Vagina (tissue), 2 donors: ENCODE results near the gene GATD1.

Experiments used
- CTCF ChIP-seq, 3 experiments: fragments of 450-650 bp in 2 of 3; fragments of 200-600 bp in 1 of 3; sonication (generic) in 1 of 3; IDR thresholded peaks; one replicate each; pipeline ENCODE4 v1.5.1; 2017 to 2019; ENCODE audit warnings: antibody characterized with exemption in 3 of 3, mild to moderate bottlenecking in 2 of 3, moderate library complexity in 2 of 3
- POLR2AphosphoS5 ChIP-seq, 2 donors: sonication (generic); formaldehyde crosslinking; IDR thresholded peaks; one replicate each; pipeline ENCODE4 v1.9.0; 2017; ENCODE audit warnings: antibody characterized with exemption in 2 of 2, mild to moderate bottlenecking in 2 of 2, low read depth in 1 of 2; ENCODE audit not compliant: insufficient read depth in 1 of 2

GRCh38 chr11:819129-819931, 42.0 kb upstream of the GATD1 start:
- TF ChIP-seq CTCF (IDR thresholded peaks at IDR 0.05) (no peak), POLR2AphosphoS5 (IDR thresholded peaks at IDR 0.05; ENCODE audit: insufficient read depth in 1 of 2, low read depth in 1 of 2) (peak in 1 of 2 donors; percentile 61)
